Central memory CD4-positive, alpha-beta T cell (primary cell): ENCODE data around the gene LRPAP1.

Source experiments
- DNase-seq: peaks from one replicate; pipeline ENCODE4 v3.0.0; 2022

The LRPAP1 gene

GRCh38 chr4:3530663-3531254 is 1.5 kb downstream of the LRPAP1 start:
- no peak for DNase-seq

- no peak for DNase-seq
Observed at GRCh38 chr4:3530051-3530450, 2.2 kb downstream of the LRPAP1 start.

DNA sequence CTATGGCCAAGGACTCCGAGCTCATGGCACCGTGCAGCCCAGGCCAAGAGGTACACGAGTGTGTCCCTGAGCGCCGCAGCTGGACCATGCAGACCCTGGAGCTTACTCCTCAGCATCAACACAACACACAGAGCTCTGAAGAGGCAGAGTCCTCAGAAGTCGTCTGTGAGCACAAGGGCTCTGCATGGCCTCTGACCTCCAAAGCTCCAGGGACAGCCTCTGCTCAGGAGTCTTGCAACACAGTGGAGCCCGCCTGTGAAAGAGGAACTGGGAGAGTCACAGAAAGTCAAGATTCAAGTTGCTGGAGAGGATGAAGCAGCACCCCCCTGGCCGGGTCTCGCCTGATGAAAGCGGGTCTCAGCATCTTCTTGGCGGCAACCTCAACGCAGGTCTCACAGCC is 2.9 kb downstream of the LRPAP1 start:
- DNase-seq: no peak

DNA sequence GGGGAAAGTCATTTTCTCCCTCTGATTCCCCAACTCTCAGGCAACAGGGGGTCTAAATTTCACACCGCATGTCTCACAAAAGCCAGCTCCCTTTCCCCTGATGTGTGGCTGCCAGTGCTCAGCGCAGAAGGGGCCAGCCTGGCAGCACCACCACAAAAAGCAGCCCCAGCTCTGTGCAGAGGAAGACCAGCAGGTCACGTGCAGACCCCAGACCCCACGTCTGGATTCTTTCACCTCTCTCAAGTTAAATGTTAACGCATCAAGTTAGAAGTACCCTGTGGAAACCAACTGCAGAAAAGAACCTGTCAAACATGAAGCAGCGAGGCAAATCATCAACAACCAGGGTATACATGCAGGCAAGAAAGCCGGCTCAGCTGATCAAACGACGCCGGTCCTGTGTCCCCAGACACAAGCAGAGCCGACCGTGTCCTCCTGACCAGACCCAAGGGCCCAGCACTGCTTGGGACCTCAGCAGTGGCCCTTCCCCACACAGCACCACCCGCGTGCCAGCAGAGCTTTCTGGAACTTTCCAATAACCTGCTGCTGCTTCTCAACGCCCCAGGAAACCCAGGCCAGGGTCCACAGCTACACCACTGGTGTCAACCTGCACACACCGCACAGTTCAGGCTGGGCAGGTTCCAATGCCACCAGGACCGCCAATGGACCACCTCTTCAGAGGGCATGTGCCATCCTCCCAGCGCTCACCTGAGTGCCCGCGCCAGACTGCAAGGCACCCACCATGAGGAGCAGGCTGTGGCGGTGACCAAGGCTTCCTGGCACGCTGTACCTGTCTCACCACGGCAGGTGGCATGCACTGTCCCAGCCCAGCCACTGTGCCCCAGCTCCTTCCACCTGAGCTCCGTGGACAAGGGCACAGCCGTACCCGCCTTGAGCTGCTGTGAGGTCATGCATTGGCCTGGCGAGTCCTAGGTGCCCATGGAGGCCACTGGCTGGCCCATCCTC is 4.0 kb downstream of the LRPAP1 start:
- no peak for DNase-seq

DNA sequence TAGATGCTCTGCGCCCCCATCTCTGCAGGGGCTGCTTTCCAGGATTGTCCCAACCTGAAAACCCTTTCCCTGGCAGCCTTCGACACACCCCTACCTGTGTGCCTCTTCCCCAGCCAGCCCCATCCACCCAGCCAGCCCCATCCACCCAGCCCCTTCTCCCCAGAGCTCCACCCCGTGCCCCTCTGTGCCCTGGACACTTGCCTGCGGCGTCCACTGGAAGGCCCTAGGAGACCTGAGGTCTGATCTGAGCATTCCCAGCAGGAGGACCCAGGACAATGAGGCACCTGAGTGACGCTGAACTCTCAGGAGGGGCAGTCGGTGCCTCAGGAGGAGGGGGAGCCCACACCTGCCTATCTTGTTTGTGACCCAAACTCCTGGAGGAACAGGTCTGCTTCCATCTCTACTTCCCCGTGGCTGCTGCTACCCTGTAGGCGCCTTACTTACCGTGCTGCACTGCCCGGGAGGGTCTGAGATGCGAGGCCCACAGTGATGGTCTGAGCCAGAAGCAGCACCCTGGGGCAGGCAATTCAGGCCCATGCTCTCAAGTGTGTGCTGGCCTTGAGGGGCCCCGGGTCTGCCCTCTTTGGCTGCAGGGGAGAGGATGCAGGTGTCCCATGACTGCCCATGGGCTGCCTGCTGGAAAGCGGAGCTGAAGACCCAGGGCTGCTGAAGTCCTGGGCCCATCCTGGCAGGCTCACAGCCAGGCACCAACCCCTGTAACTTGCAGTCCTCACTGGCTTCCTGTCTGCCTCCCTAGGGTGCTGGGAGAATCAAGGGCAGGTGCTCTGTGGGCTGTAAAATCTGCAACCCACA is 4.9 kb downstream of the LRPAP1 start:
- no peak for DNase-seq

GRCh38 chr4:3526456-3526855 is 5.8 kb downstream of the LRPAP1 start:
- DNase-seq: no peak

- DNase-seq: no peak
Observed at GRCh38 chr4:3525532-3526430, 6.4 kb downstream of the LRPAP1 start.

DNA sequence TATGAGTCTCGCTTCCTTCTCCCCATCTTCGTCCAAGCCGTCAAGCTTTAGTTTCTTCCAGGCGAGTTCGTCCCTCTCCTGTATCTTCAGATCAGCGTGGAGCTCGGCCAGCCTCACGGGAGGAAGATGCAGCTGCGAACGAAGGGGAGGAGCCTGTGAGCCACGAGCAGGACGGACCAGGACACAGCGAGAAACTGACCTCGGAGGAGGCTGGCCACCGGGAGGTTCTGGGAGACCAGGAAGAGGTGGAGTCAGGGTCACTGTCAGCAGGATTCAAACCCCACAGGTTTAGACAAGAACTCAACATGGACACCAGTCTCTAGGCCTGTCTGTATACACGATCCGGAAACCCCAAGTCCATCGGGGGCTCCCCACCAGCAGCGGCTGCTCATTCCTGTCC is 7.3 kb downstream of the LRPAP1 start:
- DNase-seq: no peak

DNA sequence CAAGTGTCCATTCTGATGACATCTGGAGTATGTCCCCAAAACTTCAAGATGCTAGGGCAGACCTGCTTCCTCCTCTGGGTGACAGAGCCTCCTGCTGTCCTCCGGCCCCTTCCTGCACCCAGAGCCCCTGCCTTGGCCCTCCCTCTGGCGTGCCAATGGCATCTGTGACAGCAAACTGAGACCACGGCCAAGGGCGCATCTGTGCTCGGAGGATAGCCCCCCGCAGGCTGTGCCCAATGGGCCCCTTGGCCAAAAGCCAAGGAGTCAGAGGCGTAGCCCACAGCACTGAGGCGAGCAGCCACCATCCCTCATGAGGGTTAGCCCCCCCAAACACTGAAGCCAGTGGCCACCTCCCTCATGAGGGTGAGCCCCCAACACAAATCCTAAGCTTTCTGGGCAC is 7.9 kb downstream of the LRPAP1 start:
- DNase-seq: no peak

DNA sequence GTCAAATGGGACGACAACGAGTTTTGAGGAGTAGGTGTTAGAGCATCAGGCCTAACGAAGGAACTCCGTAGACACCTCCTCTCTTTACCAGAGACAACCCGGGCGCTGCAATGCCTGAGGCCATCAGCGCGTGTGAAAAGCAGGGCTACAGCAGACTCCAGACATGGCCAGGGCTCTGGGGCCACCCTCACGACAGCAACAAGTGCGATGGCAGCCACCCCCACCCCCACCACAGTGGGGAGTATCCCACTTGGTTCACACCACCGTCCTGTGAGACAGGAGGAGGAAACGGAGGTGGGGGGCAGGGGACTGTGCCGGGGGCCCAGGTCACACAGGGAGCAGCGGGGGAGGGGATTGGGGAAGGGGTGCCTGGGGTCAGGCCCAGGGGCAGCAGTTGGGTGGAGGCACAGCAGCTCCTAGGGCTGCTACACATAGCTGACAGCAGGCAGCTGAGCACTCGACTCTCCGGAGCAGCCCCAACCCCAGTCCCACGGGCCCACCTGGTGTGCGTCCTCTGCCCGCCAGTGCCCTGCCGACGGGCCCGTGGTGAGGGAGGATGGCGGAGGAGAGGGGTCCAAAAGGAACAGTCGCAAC is 8.5 kb downstream of the LRPAP1 start:
- DNase-seq: no peak

DNA sequence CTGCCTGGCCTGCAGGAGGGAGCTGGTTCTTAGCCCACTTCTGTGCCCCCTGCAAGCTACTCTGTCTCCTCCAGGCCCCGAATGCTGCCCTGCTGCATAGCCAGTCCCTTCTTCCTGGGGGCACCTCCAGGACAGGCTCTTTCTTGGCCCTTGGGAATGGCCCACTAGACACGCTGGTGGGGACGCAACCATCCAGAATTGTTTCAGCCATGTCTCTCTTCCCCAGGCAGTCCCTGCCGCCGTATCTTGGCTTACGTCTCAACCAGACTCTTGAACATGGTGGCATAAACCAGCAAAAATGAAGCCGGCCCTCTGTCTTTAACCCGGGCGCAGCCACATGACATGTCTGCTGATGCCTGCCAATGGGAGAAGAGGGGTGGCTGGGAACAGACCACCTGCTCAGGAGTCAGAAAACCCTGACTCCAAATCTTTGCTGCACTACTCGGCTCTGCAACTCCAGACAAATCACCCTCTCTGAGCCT is 9.0 kb downstream of the LRPAP1 start:
- DNase-seq: no peak

GRCh38 chr4:3522651-3523050 is 9.6 kb downstream of the LRPAP1 start:
- DNase-seq: no peak

GRCh38 chr4:3522326-3522640 is 9.9 kb downstream of the LRPAP1 start:
- DNase-seq: no peak

DNA sequence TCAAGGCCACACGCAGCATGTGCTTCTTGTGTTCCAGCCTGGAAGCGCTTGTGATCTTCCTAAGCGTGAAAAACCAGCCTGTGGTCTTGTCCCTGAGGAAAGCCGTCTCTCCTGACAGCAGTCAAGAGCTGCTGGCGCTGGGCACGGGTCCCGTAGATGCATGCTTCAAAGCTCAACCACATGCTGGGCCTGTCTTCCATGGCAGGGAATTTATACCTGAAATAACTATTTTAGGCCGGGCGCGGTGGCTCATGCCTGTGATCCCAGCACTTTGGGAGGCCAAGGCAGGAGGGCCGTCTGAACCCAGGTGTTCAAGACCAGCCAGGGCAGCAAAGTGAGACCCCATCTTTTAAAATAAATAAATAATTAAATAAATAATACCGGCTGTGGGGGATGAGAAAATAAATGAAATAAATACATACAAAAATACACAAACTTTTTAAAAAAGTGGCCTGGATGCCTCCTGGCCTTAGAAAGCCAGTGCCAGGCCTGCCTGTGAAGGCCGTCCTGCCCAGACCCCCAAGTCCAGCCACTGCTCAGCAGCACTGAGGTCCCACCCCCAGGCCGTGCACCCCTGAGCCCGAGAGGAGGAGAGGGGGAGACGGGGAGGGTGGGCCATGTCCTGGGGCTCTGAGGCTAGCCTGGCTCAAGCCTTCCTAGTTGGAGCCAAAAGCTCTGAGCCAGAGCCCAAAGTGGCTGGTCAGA is 10.4 kb downstream of the LRPAP1 start:
- DNase-seq: no peak

GRCh38 chr4:3520796-3521600 is 11.2 kb downstream of the LRPAP1 start:
- no peak for DNase-seq

DNA sequence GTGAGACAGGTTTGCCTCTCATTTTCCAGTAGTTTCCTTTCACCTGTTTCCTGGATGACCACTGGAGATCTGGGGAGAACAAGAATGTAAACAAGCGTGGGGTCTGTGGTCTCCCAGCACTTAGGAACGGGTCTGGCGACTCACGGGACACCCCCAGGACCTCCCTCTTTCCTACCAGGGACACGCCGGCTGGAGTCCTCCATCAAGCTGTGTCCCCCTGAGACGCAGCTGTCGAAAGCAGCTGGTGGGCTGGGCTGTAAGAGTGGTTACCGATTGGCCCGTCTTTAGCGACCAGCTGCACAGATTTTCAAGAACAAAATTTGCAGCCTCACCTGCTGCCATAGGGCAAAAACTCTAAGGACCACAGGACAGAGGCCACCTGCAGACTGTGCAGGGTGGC is 11.9 kb downstream of the LRPAP1 start:
- no peak for DNase-seq

GRCh38 chr4:3519468-3520264 is 12.6 kb downstream of the LRPAP1 start:
- DNase-seq: no peak

GRCh38 chr4:3518941-3519340 is 13.3 kb downstream of the LRPAP1 start:
- no peak for DNase-seq

DNA sequence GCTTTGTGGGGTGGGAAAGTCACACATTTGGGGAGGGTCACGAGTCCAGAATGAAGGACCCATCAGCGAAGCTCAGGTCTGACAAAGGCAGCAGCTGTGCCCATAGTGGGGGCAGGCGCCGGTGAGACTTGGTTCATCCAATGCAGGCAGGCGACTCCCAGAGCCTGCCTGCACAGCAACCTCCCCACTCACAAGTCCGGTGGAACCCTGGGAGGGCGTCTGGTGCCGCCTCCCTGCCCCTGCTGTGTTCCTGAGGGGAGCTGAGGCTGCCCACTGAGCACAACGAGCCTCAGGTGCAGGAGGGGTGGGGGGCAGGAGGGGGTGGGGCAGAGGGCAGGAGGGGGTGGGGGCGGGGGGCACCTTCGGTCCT is 13.7 kb downstream of the LRPAP1 start:
- no peak for DNase-seq
